ENCODE measurements around the gene NDNF.

DNA sequence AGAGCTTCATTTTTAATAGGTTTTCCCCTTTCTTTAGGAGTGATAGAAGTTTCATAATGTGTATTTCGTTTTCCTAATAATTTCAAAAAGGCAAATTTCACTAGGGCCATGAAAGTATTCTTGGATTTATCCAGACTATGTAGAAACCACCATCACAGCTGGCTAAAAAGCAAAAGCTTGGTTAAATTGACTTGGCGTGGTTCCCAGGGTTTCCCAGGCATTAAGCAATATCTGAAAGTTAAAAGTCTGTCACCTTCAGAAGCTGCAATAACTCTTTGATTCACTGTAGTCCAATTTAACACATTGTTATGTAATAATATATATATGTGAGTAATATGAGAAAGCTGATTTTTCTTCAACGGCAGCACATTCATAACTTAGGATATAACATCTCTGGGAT lies 38.3 kb downstream of the NDNF start:
- TF ChIP-seq GATA3 (IDR thresholded peaks at IDR 0.05; ENCODE audit: low read depth, low read length) (no peak), GATA2 (IDR thresholded peaks at IDR 0.05; ENCODE audit: low read depth, low read length) (no peak)

Measured in SH-SY5Y (cell line).